NB4 (cell line): ENCODE results near the gene TLCD3A.

ENCODE experiments used
- MYC ChIP-seq: IDR thresholded peaks from 2 replicates; pipeline ENCODE4 v1.6.1; 2011; ENCODE audit warnings: low read depth, low read length
- TF ChIP-seq, protein P1 (sequence below): IDR thresholded peaks from one replicate; pipeline ENCODE4 v1.5.1; 2012; ENCODE audit warnings: low read depth, low read length

- TF ChIP-seq, protein P1, sequence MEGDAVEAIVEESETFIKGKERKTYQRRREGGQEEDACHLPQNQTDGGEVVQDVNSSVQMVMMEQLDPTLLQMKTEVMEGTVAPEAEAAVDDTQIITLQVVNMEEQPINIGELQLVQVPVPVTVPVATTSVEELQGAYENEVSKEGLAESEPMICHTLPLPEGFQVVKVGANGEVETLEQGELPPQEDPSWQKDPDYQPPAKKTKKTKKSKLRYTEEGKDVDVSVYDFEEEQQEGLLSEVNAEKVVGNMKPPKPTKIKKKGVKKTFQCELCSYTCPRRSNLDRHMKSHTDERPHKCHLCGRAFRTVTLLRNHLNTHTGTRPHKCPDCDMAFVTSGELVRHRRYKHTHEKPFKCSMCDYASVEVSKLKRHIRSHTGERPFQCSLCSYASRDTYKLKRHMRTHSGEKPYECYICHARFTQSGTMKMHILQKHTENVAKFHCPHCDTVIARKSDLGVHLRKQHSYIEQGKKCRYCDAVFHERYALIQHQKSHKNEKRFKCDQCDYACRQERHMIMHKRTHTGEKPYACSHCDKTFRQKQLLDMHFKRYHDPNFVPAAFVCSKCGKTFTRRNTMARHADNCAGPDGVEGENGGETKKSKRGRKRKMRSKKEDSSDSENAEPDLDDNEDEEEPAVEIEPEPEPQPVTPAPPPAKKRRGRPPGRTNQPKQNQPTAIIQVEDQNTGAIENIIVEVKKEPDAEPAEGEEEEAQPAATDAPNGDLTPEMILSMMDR: no peak
- no peak for TF ChIP-seq MYC
These were observed 59.4 kb downstream of the TLCD3A start for GRCh38 chr17:791829-792228.
